Measurements from ENCODE around the gene IGFN1.

DNA sequence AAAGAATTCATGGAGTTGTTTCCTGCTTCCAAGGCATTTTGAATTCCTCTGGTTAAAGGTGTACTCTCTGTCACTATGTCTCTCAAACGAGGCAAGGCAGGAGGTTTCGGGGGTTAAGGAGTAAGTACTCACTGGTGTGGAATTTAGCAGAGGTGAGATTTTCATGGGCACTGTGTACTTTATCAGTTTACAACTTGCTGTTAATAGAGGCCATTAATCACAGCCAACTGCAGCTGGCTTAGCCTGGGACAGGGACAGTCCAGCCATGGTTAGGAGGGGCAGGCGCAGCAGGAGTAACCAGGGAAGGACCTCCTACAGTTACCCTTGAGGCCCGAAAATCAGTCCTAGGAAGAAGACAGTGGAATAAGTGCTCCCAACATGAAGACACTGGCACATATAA lies 18.3 kb upstream of the IGFN1 start:
- TF ChIP-seq, protein P1, sequence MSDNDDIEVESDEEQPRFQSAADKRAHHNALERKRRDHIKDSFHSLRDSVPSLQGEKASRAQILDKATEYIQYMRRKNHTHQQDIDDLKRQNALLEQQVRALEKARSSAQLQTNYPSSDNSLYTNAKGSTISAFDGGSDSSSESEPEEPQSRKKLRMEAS (IDR thresholded peaks at IDR 0.05), result no peak
- TF ChIP-seq, protein P2, sequence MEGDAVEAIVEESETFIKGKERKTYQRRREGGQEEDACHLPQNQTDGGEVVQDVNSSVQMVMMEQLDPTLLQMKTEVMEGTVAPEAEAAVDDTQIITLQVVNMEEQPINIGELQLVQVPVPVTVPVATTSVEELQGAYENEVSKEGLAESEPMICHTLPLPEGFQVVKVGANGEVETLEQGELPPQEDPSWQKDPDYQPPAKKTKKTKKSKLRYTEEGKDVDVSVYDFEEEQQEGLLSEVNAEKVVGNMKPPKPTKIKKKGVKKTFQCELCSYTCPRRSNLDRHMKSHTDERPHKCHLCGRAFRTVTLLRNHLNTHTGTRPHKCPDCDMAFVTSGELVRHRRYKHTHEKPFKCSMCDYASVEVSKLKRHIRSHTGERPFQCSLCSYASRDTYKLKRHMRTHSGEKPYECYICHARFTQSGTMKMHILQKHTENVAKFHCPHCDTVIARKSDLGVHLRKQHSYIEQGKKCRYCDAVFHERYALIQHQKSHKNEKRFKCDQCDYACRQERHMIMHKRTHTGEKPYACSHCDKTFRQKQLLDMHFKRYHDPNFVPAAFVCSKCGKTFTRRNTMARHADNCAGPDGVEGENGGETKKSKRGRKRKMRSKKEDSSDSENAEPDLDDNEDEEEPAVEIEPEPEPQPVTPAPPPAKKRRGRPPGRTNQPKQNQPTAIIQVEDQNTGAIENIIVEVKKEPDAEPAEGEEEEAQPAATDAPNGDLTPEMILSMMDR (IDR thresholded peaks at IDR 0.05; ENCODE audit: control extremely low read depth in 1 of 3, insufficient read depth in 1 of 3, low read depth in 1 of 3, low read length in 3 of 3), result no peak
- TF ChIP-seq EP300 (IDR thresholded peaks at IDR 0.05; ENCODE audit: borderline replicate concordance in 1 of 2, low read depth in 2 of 2, low read length in 2 of 2) (no peak), SAP30 (IDR thresholded peaks at IDR 0.05; ENCODE audit: insufficient read depth, insufficient replicate concordance, low read length) (no peak), TAF1 (IDR thresholded peaks at IDR 0.05; ENCODE audit: low read depth, low read length) (no peak), EZH2 (IDR thresholded peaks at IDR 0.05; ENCODE audit: low read depth, low read length, severe bottlenecking) (no peak), RFX5 (IDR thresholded peaks at IDR 0.05; ENCODE audit: borderline replicate concordance, low read depth, low read length) (no peak)

Data from H1 (cell line).